NCI-H460 (cell line): ENCODE measurements around the gene G6PD. TPM values are rescaled to one million over a fixed set of nuclear protein-coding genes. Genes with fewer than 3 reads are reported as not detected.
A peak's percentile ranks its signal among the peaks of the same experiment; 100 is the strongest.
"Not testable (repeated sequence)": the region's sequence is repeated elsewhere in the genome, so short reads cannot be mapped to it uniquely, and the experiment has no call there.

Experiments used
- DNase-seq: peaks from one replicate; pipeline ENCODE4 v3.0.0-alpha.2; 2016; ENCODE audit warnings: low read depth; ENCODE audit errors: extremely low read depth
- polyA plus RNA-seq: library from polyadenylated mRNA; depleted of rRNA; stranded (reverse); fragments of >200 nt; gene quantifications from 2 replicates; pipeline ENCODE4 v1.2.3, GENCODE V29; 2014; cell fraction: nucleus; rRNA removed
- total RNA-seq: library from RNA; depleted of rRNA; stranded (reverse); fragments of >200 nt; shearing (Covaris generic); gene quantifications from 2 replicates; pipeline ENCODE4 v1.2.3, GENCODE V29; 2014; rRNA removed

The G6PD gene
- 369 and 378 TPM in 2 replicates for total RNA-seq
- polyA plus RNA-seq, result 687 and 721 TPM in 2 replicates

DNA sequence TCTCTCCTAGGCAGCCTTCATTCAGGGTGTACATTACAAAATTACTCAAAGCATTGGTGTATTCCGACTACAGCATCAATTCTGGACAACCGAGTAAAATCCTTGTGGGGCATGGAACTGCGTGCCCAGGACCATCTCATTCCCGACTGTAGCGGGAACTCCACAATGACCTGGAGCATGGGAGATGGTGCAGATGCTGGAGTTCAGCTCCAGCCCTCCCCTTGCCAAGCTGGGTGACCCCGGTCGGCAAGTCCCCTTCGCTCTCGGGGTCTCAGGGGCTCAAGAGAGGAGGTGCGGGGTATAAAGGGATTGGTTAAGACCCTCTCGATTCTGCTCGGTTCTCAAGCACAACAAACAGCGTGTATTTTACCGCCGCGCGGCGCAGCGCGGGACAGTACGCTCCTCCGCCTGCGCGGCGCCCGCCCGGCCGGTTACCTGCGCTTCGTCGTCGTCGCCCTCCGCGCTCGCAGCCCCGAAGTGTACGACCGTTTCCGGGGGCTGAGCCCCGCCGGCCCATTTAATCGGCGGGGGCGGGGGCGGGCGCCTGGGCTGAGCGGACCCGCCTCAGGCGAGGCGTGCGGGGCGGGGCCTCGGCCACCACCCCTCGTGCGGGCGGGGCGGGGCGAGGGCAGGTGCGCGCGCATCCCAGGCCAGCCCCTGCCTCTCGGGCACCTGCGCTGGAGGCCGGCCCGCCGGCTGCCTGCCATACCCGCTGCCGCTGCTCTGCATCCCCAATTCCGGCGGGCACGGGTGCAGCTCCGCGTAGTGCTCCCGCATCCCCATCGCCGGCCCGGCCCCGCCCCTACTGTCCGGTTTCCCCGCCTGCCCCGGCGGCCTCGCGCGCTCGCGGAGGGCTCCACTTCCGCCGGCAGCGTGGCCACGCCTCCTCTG lies at the start of gene G6PD:
TSS of gene G6PD (minus strand) at position 493 of the 891 bp plus-strand sequence. CDS start 691 bp downstream, outside the sequence.
- peak; percentile 76 for DNase-seq

DNA sequence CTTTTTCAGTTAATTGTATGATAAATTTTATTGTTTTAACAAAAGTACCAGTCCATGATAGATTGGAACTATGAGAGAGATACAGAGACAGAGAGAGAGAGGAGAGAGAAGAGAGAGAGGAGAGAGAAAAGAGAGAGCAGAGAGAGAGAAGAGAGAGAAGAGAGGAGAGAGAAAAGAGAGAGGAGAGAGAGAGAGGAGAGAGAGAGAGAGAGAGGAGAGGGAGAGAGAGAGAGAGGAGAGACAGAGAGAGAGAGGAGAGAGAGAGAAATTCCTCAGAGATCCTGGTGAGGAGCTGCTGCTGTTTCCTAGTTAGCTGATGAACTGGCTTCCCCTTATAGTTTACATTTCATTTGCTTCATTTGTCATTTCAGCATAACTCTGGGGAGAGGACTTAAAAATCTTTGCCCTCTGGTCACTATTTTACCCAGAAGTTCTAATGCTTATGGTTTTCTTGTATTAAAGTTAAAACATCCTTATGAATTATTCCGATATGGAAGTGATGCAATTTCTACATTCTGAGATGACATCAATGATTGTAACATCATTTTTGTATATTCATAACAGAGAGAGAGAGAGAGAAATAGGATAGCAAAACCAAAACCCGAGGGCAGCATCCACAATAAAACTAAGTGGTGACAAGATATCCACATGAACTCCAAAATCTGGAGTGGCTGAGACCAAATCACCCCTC lies 49.1 kb upstream of the G6PD start:
- DNase-seq, result no peak

GRCh38 chrX:154594491-154594890 lies 47.8 kb upstream of the G6PD start:
- no peak for DNase-seq

- no peak for DNase-seq
Observed at GRCh38 chrX:154593201-154593600, 46.6 kb upstream of the G6PD start.

GRCh38 chrX:154592505-154592904 lies 45.9 kb upstream of the G6PD start:
- DNase-seq, result no peak

- not testable (repeated sequence) for DNase-seq
Observed at GRCh38 chrX:154590415-154590814, 43.8 kb upstream of the G6PD start.

- not testable (repeated sequence) for DNase-seq
Observed at GRCh38 chrX:154584585-154585183, 38.0 kb upstream of the G6PD start, which contains the start of gene CTAG1A. Gene CTAG1A (plus strand): TSS chrX:154585133. CDS start chrX:154585207, 74 bp downstream.

- DNase-seq, result not testable (repeated sequence)
Observed at GRCh38 chrX:154582994-154583393, 36.3 kb upstream of the G6PD start.

DNA sequence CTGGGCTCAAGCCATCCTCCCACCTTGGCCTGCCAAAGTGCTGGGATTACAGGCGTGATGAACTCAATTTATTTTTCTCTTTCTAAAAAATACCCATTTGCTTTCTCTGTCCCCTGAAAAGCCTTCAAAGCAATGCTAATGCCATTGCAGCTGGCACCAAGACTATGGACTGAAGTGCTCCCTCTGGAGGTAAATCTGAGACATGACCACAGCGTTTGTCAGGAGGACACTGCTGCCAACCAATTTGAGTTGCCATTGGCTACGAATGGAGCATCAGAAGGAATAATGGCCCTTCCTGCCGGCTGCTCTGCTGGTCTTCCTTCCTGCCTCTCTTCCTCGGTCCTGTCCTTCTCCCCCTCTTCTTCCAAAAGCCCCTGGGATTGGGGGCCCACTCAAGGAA lies 28.4 kb upstream of the G6PD start:
- DNase-seq, result not testable (repeated sequence)

DNA sequence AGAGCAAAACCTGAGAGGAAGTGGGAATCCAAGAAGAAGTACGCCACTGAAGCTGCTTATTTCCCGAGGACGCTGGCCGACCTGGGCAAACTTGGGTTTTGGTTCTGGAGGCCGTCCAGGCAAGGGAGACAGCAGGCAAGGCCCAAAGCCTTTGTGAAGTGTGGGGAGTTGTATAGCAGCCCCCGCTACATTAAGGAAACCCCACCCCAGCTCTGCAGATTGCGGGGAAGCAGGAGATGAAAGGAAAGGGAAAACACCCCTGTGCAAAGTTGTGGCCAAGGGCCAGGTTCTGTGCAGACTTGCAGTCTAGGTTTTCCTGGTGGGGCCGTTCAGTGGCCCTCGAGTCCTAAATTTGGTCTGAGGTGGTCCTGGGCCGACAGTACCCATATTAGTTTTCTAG lies 26.4 kb upstream of the G6PD start:
- not testable (repeated sequence) for DNase-seq

DNA sequence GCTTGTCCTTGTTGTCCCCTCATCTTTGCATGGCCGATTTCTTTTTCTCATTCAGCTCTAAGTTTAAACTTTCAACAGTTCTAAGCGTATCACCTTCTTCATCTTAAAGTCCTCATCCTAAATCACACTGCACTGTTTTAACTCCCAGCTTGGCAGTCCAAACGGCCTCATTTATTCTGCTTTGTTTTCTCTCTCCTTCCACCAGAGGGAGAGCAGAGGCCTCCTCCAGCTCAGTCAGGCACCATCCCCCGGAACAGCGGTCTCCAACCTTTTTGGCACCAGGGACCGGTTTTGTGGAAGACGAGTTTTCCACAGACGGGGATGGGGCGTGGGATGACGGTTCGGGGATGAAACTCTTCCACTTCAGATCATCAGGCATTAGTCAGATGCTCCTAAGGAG lies 23.7 kb upstream of the G6PD start:
- not testable (repeated sequence) for DNase-seq

- not testable (repeated sequence) for DNase-seq
Observed at GRCh38 chrX:154562295-154562694, 15.6 kb upstream of the G6PD start.

DNA sequence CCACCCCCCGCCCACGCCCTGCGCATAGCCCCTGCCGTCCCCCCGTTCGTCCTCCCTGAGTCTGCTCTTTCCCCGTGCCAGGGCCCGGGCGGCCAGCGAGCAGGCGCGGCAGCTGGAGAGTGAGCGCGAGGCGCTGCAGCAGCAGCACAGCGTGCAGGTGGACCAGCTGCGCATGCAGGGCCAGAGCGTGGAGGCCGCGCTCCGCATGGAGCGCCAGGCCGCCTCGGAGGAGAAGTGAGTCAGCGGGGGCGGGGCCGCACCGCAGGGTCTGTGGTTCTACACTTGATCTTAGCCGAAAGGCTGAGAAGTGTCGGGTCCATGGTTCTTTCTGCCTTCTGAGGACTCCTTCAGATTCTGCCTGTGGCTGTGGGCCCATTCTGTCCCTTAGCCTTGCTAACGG lies 13.7 kb upstream of the G6PD start:
- not testable (repeated sequence) for DNase-seq

- not testable (repeated sequence) for DNase-seq
Observed at GRCh38 chrX:154558896-154559295, 12.2 kb upstream of the G6PD start.

DNA sequence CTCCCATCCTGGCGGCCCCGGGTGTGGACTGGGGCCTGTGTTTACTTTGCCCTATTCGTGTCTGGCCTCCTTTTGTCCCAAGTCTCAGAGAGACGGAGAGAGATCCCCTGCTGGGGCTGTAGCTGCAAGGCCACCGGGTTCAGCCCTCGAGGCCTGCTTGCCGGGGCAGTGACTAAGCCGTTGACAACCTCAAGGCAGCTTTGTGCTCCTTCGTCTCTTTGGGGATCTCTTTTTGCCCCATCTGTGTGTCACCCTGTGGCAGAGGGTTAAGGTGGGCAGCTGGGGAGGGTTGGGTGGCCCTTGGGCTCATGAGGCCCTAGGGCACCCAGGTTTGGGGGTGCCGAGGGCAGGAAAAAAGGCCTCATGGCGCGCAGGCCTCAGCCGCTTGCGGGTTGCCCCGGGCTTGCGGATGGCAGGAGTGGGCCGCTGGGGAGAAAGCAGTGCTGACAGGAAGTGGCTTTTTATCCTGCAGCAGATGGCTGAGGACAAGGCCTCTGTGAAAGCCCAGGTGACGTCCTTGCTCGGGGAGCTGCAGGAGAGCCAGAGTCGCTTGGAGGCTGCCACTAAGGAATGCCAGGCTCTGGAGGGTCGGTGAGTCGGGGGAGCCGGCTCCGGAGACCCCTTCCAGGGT lies 11.5 kb upstream of the G6PD start:
- DNase-seq, result not testable (repeated sequence)

DNA sequence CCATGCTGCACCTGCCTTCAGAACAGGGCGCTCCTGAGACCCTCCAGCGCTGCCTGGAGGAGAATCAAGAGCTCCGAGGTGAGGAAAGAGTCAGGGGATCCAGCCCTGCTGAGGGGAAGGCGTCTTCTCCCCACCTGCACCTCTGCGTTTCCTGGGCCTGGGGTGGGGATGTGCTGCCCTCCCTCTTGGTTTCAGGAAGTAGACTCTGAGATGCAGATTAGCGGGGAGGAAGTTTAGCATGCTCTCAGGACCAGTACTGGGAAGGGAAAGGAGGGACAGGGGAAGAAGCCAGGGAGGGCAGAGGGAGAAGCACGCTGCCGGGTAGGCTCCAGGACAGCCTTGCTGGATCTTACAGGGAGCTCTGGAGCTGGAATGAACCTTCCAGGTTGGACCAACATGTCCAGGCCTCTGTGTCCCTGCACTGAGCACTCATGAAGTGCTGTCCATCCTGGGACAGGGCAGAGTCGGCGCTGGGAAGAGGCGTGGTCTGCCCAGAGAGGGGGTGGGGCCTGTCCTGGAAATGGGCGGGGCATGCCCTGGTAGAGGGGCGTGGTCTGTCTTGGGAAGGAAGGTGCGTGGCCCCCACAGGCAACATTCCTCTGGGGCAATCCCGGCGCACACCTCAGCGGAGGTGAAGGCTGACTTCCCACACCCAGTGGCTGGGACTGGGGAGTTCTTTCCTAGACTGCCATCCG lies 5.6 kb upstream of the G6PD start:
- DNase-seq, result not testable (repeated sequence)

DNA sequence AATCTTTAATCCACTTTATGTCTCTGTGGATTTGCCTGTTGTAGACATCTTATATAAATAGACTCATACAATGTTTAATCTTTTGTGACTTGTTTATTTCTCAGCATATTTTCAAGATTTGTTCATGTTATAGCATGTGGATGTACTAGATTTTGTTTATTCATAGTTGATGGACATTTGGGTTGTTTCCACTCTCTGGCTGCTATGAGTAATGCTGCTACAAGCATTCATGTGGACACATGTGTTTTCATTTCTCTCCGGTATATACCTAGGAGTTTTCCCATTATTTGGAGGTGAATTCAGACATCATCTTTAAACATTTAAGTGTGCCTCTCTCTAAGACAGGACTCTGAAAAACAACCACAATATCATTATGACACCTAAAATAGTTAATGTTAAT lies 3.1 kb upstream of the G6PD start:
- DNase-seq, result no peak

GRCh38 chrX:154548028-154548316 lies 1.3 kb upstream of the G6PD start:
- no peak for DNase-seq

GRCh38 chrX:154547245-154548027 lies 790 bp upstream of the G6PD start, which contains the start of gene IKBKG:
Gene IKBKG (plus strand): TSS chrX:154547620. CDS start chrX:154552003, 4,383 bp downstream.
- peak; percentile 89 for DNase-seq
